DND-41 (cell line): Measurements from ENCODE around the gene HDAC4.

ENCODE experiments used
- CTCF ChIP-seq: IDR thresholded peaks from 2 replicates; pipeline ENCODE4 v1.5.1; 2012; ENCODE audit warnings: borderline replicate concordance, low read length, moderate library complexity, mild to moderate bottlenecking; ENCODE audit not compliant: poor library complexity, severe bottlenecking; ENCODE audit errors: extremely low read depth
- EZH2 ChIP-seq: IDR thresholded peaks from 3 replicates; pipeline ENCODE4 v1.6.1; 2012; ENCODE audit warnings: borderline replicate concordance, low read depth, mild to moderate bottlenecking, moderate library complexity, low read length, inconsistent platforms; ENCODE audit not compliant: severe bottlenecking

GRCh38 chr2:239339241-239339640, 61.6 kb downstream of the HDAC4 start:
- TF ChIP-seq CTCF, result no peak
- TF ChIP-seq EZH2, result no peak
